MG63 (cell line): ENCODE measurements around the gene SEC24B. TPM values are rescaled to one million over a fixed set of nuclear protein-coding genes. Genes with fewer than 3 reads are reported as not detected.
"Not testable (repeated sequence)": the region's sequence is repeated elsewhere in the genome, so short reads cannot be mapped to it uniquely, and the experiment has no call there.

Source experiments
- DNase-seq: peaks from one replicate; pipeline ENCODE4 v3.0.0-alpha.2; 2020
- H3K27me3 ChIP-seq: fragments of 250-450 bp; sonication (Bioruptor Pico); 2 replicates; pipeline ENCODE4 v1.5.1; 2020; ENCODE audit warnings: mild to moderate bottlenecking, moderate library complexity
- H3K36me3 ChIP-seq: fragments of 250-450 bp; sonication (Bioruptor Pico); 2 replicates; pipeline ENCODE4 v1.5.1; 2020; ENCODE audit warnings: mild to moderate bottlenecking, moderate library complexity
- H3K4me3 ChIP-seq: fragments of 250-450 bp; sonication (Bioruptor Pico); 2 replicates; pipeline ENCODE4 v1.5.1; 2020; ENCODE audit warnings: mild to moderate bottlenecking, moderate library complexity
- H3K9me3 ChIP-seq: fragments of 250-450 bp; sonication (Bioruptor Pico); 2 replicates; pipeline ENCODE4 v1.5.1; 2020; ENCODE audit warnings: mild to moderate bottlenecking, moderate library complexity
- total RNA-seq: library from RNA; depleted of rRNA; stranded (reverse); fragments of >200 nt; shearing (Covaris generic); gene quantifications from 2 replicates; pipeline ENCODE4 v1.2.3, GENCODE V29; 2014; ENCODE audit warnings: low replicate concordance

The SEC24B gene
- total RNA-seq, 1 experiment from 2014 or later = 7.6 TPM

GRCh38 chr4:109552237-109552636, 118.6 kb downstream of the SEC24B start:
- H3K36me3 ChIP-seq = no peaks in the 10 kb centered on the region
- no peak for DNase-seq
- H3K27me3 ChIP-seq = no peaks in the 10 kb centered on the region
- no peak overlapping the region for H3K4me3 ChIP-seq
- H3K9me3 ChIP-seq = no peaks in the 10 kb centered on the region

GRCh38 chr4:109553130-109553529, 119.5 kb downstream of the SEC24B start:
- no peaks in the 10 kb centered on the region for H3K36me3 ChIP-seq
- H3K27me3 ChIP-seq = no peaks in the 10 kb centered on the region
- DNase-seq = no peak
- H3K9me3 ChIP-seq = no peaks in the 10 kb centered on the region
- no peak overlapping the region for H3K4me3 ChIP-seq

GRCh38 chr4:109554971-109555370, 121.4 kb downstream of the SEC24B start:
- no peaks in the 10 kb centered on the region for H3K36me3 ChIP-seq
- no peak for DNase-seq
- H3K9me3 ChIP-seq = no peaks in the 10 kb centered on the region
- no peaks in the 10 kb centered on the region for H3K27me3 ChIP-seq
- no peak overlapping the region for H3K4me3 ChIP-seq

GRCh38 chr4:109557433-109557832, 123.8 kb downstream of the SEC24B start:
- Histone ChIP-seq H3K4me3 (no peak overlapping the region), H3K27me3 (no peaks in the 10 kb centered on the region), H3K36me3 (no peaks in the 10 kb centered on the region), H3K9me3 (no peaks in the 10 kb centered on the region)
- no peak for DNase-seq

- H3K4me3 ChIP-seq, H3K9me3 ChIP-seq, H3K27me3 ChIP-seq, DNase-seq, H3K36me3 ChIP-seq: not testable (repeated sequence)
Measured at GRCh38 chr4:109558095-109558494, 124.5 kb downstream of the SEC24B start.

- Histone ChIP-seq H3K9me3 (no peaks in the 10 kb centered on the region), H3K27me3 (no peaks in the 10 kb centered on the region), H3K36me3 (no peaks in the 10 kb centered on the region), H3K4me3 (peak overlapping the region; percentile 60)
- peak; percentile 31 for DNase-seq
Measured at GRCh38 chr4:109559625-109559982, 126.0 kb downstream of the SEC24B start.

- Histone ChIP-seq H3K4me3 (peak within 1 kb of the TSS; percentile 60), H3K27me3 (no peaks in the 10 kb centered on the region), H3K36me3 (no peaks in the 10 kb centered on the region), H3K9me3 (no peaks in the 10 kb centered on the region)
- peak; percentile 86 for DNase-seq
Measured at GRCh38 chr4:109559983-109560686, 126.5 kb downstream of the SEC24B start, which contains the start of gene MCUB. TSS of gene MCUB (plus strand) at chr4:109560246. CDS start at chr4:109560338, 92 bp downstream.

- no peaks in the 10 kb centered on the region for H3K9me3 ChIP-seq
- H3K27me3 ChIP-seq = no peaks in the 10 kb centered on the region
- H3K4me3 ChIP-seq = peak overlapping the region; percentile 60
- no peaks in the 10 kb centered on the region for H3K36me3 ChIP-seq
- DNase-seq = peak; percentile 53
Measured at GRCh38 chr4:109560687-109561461, 127.3 kb downstream of the SEC24B start.

GRCh38 chr4:109562457-109563239, 129.0 kb downstream of the SEC24B start:
- H3K27me3 ChIP-seq = no peaks in the 10 kb centered on the region
- H3K9me3 ChIP-seq = no peaks in the 10 kb centered on the region
- H3K4me3 ChIP-seq = no peak overlapping the region
- no peak for DNase-seq
- no peaks in the 10 kb centered on the region for H3K36me3 ChIP-seq

GRCh38 chr4:109571494-109571893, 137.9 kb downstream of the SEC24B start:
- Histone ChIP-seq H3K9me3 (no peaks in the 10 kb centered on the region), H3K36me3 (no peaks in the 10 kb centered on the region), H3K4me3 (no peak overlapping the region), H3K27me3 (no peaks in the 10 kb centered on the region)
- DNase-seq = no peak

- H3K9me3 ChIP-seq = no peaks in the 10 kb centered on the region
- no peaks in the 10 kb centered on the region for H3K36me3 ChIP-seq
- H3K27me3 ChIP-seq = no peaks in the 10 kb centered on the region
- H3K4me3 ChIP-seq = no peak overlapping the region
- DNase-seq = no peak
Measured at GRCh38 chr4:109572154-109572553, 138.5 kb downstream of the SEC24B start.

GRCh38 chr4:109574443-109574850, 140.8 kb downstream of the SEC24B start:
- Histone ChIP-seq H3K27me3 (no peaks in the 10 kb centered on the region), H3K9me3 (no peaks in the 10 kb centered on the region), H3K36me3 (no peaks in the 10 kb centered on the region), H3K4me3 (no peak overlapping the region)
- DNase-seq = no peak

GRCh38 chr4:109574931-109575804, 141.6 kb downstream of the SEC24B start:
- no peaks in the 10 kb centered on the region for H3K9me3 ChIP-seq
- DNase-seq = no peak
- H3K36me3 ChIP-seq = no peaks in the 10 kb centered on the region
- no peaks in the 10 kb centered on the region for H3K27me3 ChIP-seq
- H3K4me3 ChIP-seq = no peak overlapping the region

- no peak overlapping the region for H3K4me3 ChIP-seq
- no peak for DNase-seq
- H3K9me3 ChIP-seq = no peaks in the 10 kb centered on the region
- no peaks in the 10 kb centered on the region for H3K36me3 ChIP-seq
- no peaks in the 10 kb centered on the region for H3K27me3 ChIP-seq
Measured at GRCh38 chr4:109576462-109576861, 142.8 kb downstream of the SEC24B start.

- Histone ChIP-seq H3K27me3 (no peaks in the 10 kb centered on the region), H3K36me3 (no peaks in the 10 kb centered on the region), H3K4me3 (no peak overlapping the region), H3K9me3 (no peaks in the 10 kb centered on the region)
- DNase-seq = no peak
Measured at GRCh38 chr4:109578846-109579245, 145.2 kb downstream of the SEC24B start.

GRCh38 chr4:109579997-109580396, 146.4 kb downstream of the SEC24B start:
- not testable (repeated sequence) for H3K4me3 ChIP-seq, H3K27me3 ChIP-seq, H3K36me3 ChIP-seq, H3K9me3 ChIP-seq, DNase-seq
